ENCODE results near the gene RSU1. TPM values are rescaled to one million over a fixed set of nuclear protein-coding genes. Genes with fewer than 3 reads are reported as not detected.

RSU1 gene
- total RNA-seq, 4 donors from 2014 or later: 57.5 to 121 (median 81.6) TPM

DNA sequence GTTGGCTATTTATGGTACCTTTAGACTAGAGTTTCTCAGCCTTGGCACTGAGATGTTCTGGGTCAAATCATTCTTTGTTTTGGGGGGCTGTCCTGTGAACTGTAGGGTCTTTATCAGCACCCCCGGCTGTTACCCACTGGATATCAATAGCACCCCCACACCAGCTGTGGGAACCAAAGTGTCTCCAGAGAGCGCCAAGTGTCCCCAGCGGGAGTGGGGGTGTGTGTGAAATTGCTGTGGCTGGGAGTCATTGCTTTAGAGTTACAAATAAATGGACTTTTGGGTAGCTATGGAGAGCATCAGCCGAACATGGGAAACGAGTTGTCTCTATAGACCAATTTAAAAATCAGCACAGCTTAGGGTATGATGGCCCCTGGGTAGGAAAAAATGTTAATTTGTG, 184.2 kb downstream of the RSU1 start:
- DNase-seq (ENCODE audit: low spot score): no peak

DNA sequence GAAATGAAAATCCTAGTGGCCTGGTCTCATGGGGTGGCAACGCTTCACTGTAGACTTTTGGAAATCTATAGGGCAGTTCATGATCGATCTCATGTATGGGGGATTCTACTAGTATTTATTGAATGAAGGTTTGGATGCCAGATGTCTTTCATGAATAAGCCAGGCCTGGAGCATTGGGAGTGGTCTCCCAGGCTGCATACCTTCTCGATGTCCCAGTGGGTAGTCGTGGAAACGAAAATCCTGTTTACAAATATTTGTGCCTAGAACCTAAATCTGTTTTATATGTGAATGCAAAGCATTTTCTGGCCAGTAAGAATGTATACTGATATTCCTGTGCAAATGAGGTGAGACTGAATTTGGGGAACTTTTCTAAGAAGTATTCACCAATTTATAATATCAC, 190.5 kb downstream of the RSU1 start:
- TF ChIP-seq, protein P1, sequence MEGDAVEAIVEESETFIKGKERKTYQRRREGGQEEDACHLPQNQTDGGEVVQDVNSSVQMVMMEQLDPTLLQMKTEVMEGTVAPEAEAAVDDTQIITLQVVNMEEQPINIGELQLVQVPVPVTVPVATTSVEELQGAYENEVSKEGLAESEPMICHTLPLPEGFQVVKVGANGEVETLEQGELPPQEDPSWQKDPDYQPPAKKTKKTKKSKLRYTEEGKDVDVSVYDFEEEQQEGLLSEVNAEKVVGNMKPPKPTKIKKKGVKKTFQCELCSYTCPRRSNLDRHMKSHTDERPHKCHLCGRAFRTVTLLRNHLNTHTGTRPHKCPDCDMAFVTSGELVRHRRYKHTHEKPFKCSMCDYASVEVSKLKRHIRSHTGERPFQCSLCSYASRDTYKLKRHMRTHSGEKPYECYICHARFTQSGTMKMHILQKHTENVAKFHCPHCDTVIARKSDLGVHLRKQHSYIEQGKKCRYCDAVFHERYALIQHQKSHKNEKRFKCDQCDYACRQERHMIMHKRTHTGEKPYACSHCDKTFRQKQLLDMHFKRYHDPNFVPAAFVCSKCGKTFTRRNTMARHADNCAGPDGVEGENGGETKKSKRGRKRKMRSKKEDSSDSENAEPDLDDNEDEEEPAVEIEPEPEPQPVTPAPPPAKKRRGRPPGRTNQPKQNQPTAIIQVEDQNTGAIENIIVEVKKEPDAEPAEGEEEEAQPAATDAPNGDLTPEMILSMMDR (IDR thresholded peaks at IDR 0.05): no peak
- ATAC-seq (ENCODE audit: low FRiP score) (no peak), DNase-seq (ENCODE audit: low spot score) (no peak)

More for the DNA sequence above, 184.2 kb downstream of the RSU1 start:
- TF ChIP-seq, protein P1 (IDR thresholded peaks at IDR 0.05): no peak
- ATAC-seq (ENCODE audit: low FRiP score): no peak

- DNase-seq (ENCODE audit: low spot score) (no peak), ATAC-seq (ENCODE audit: low FRiP score) (no peak)
- TF ChIP-seq, protein P1 (IDR thresholded peaks at IDR 0.05): no peak
Measured at GRCh38 chr10:16612981-16613355, 204.3 kb downstream of the RSU1 start.

GRCh38 chr10:16612115-16612980, 204.9 kb downstream of the RSU1 start:
- TF ChIP-seq, protein P1 (IDR thresholded peaks at IDR 0.05): no peak
- ATAC-seq (ENCODE audit: low FRiP score) (no peak), DNase-seq (ENCODE audit: low spot score) (no peak)

DNA sequence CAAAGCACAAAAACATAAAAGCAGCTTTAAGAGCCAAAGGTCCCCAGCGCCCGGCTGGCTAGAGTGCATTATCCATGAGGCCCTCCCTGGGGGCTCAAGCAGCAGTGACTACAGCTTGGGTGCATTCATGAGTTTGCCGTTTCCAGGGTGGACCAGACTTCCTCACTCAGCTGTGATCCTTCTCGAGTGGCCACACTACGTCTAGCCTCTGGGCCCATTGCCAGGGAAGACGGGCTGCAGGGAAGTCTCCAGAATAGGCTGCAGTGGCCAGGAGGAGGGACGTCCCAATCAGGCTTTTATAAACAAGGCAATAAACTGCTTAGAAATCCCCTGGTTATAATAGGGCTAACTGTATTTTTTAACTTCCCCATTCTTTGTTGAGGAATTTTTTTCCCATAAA, 206.2 kb downstream of the RSU1 start:
- TF ChIP-seq, protein P1 (IDR thresholded peaks at IDR 0.05): no peak
- ATAC-seq (ENCODE audit: low FRiP score) (no peak), DNase-seq (ENCODE audit: low spot score) (no peak)

- ATAC-seq (ENCODE audit: low FRiP score) (no peak), DNase-seq (ENCODE audit: low spot score) (no peak)
- TF ChIP-seq, protein P1 (IDR thresholded peaks at IDR 0.05): no peak
Measured at GRCh38 chr10:16609211-16609610, 208.0 kb downstream of the RSU1 start.

DNA sequence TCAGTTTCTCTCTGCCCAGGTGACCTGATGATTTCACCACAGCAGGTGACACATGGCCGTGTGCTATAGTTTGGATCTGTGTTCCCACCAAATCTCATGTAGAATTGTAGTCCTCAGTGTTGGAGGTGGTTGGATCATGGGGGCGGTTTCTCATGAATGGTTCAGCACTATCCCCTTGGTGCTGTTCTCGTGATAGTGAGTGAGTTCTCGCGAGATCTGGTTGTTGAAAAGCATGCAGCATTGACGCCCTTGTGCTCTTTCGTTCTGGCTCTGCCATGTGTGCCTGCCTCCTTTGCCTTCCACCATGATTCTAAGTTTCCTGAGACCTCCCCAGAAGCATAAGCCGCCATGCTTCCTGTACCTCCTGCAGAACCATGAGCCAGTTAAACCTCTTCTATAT, 210.3 kb downstream of the RSU1 start:
- no peak for ATAC-seq (ENCODE audit: low FRiP score)
- DNase-seq (ENCODE audit: low spot score): no peak
- TF ChIP-seq, protein P1 (IDR thresholded peaks at IDR 0.05): no peak
